GM19240 (cell line): ENCODE measurements around the gene CCDC87.
"Not testable (repeated sequence)": the region's sequence is repeated elsewhere in the genome, so short reads cannot be mapped to it uniquely, and the experiment has no call there.

Experiments
- DNase-seq: peaks from one replicate; pipeline ENCODE4 v3.0.0; 2011; ENCODE audit warnings: low spot score; ENCODE audit not compliant: insufficient read length

Gene CCDC87

GRCh38 chr11:66557733-66558326, 35.0 kb downstream of the CCDC87 start:
- no peak for DNase-seq

- no peak for DNase-seq
These were observed 36.8 kb downstream of the CCDC87 start for GRCh38 chr11:66556086-66556485.

- DNase-seq = no peak
These were observed 37.4 kb downstream of the CCDC87 start for GRCh38 chr11:66555416-66555815.

- DNase-seq = no peak
These were observed 38.3 kb downstream of the CCDC87 start for GRCh38 chr11:66554602-66555001.

DNA sequence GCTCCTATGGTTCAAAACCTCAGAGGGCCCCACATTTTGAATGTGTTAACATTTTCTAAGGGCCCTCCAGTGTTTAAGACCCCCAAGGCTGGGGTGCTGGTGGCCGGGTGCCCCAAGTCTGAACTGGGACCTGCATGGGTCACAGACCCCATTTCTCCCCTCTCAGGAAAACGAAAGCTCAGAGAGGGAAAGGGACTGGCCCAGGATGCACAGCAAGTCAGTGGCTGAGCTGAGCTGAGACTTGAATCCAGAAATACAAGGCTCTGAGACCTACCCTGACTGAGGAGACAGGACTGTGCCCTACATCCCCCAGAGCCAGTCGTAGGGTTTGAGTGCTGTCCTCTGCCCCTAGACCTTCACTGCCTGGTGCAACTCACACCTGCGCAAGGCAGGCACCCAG, 42.0 kb downstream of the CCDC87 start:
- DNase-seq = no peak

- no peak for DNase-seq
These were observed 43.2 kb downstream of the CCDC87 start for GRCh38 chr11:66549696-66550095.

- no peak for DNase-seq
These were observed 43.9 kb downstream of the CCDC87 start for GRCh38 chr11:66548774-66549630.

GRCh38 chr11:66548041-66548440, 44.8 kb downstream of the CCDC87 start:
- no peak for DNase-seq

DNA sequence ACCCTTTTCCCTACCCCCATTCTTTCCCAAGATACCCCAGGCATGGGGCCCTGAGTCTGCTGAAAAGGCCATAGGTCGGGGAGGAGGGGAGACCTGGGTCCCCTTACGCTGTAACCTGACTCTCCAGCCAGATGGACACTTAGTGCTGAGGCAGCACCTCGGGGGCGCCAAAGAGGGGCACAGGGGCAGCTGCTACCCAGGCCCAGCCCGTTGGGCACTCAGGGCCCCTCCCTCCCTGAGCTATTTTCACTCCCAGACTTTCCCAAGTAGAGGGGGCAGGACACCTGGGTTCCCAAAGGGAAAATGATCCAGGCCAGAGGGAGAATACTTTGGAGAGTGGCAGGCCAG, 45.2 kb downstream of the CCDC87 start:
- no peak for DNase-seq

DNA sequence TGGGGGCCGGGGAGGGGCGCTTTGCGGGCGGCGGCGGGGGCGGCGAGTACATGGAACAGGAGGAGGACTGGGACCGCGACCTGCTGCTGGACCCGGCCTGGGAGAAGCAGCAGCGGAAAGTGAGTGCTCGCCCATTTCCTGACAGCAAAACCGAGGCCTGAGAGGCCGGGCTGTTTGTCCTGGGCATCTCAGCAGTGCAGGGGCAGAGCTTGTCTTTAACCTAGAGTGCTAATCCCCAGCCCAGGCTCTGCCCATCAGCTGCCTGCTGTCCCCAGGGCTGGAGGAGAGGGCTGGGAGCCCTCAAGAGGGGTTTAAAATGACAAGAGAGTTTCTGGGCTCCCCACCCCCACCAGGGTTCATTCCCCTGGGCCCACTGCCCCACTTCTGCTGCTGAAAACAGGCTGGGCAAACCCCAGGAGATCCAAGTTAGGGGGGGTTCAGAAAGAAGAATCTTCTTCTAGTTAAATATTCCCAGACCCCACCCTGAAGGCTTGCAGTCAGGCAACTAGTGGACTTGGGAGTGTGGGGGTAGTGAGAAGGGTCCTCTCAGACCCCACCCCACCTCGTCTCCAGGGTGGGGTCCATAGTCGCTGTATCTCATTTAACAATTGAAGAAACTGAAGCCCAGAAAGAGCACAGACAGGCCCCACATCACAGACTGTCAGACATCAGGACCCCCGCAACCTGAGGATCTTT, 45.7 kb downstream of the CCDC87 start:
- no peak for DNase-seq

DNA sequence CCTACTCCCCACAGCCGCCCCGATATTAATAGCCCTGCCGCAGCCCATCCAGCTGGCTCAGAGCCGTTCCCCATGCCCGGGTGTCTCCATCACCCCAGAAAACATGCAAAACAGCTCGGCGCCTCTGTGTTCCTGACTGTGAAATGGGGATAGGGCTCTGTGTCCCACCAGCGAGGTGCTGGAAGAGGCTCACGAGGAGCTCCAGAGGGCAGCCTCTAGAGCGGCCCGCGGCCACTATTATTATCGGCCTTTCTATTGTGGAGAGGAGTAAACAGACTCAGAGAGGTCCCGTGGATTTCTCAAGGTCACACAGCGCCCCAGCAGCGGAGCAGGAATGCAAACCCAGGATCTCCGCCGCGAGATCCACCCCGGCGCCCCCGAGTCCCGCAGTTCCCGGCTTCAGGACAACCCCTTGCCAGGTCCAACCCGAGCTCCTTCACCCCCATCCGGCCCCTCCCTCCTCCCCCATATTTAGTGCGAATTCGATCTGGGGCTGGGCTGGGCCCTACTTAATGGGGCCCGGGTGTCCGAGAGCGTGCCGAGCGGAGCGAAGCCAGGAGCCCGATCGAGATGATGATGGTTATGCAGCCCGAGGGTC, 46.4 kb downstream of the CCDC87 start, which contains the start of gene ACTN3:
TSS of gene ACTN3 (plus strand) at position 536 of the 598 bp plus-strand sequence. CDS start at position 571, 35 bp downstream.
- DNase-seq = no peak

DNA sequence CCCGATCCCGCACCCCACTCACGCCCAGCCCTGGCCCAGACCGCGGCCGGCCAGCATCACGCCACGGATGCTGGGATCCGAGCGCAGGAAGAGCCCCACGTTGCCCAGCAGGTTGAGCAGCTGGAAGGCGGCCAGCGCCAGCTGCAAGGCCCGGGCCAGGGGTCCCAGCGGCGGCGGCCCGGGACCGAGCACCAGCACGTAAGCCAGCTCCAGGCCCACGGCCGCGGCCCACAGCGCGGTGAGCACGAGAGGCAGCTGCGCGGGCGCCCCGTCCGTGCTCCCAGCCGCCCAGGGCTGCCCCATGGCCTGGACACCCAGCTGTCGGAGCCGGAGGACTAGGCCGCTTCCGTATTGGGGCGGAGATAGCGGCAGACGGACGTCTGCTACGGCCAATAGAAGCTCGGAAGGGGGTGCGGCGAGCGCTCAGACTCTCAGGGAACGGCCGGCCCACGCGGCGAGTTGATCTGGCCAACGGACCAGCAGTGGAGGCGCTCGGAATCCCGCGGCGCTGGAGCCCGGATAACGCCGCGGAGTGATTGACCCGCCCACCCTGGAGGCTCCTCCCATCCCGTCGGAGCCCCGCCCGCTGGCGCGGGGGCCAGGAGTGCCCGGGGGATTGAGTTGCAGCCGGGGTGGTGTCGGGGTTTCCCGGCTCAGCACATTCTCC, 47.0 kb downstream of the CCDC87 start, which contains the start of gene ZDHHC24:
TSS of gene ZDHHC24 (minus strand) at position 348 of the 667 bp plus-strand sequence. CDS start at position 303, 45 bp downstream.
- DNase-seq = peak; percentile 96

- not testable (repeated sequence) for DNase-seq
These were observed 47.9 kb downstream of the CCDC87 start for GRCh38 chr11:66544952-66545351.

DNA sequence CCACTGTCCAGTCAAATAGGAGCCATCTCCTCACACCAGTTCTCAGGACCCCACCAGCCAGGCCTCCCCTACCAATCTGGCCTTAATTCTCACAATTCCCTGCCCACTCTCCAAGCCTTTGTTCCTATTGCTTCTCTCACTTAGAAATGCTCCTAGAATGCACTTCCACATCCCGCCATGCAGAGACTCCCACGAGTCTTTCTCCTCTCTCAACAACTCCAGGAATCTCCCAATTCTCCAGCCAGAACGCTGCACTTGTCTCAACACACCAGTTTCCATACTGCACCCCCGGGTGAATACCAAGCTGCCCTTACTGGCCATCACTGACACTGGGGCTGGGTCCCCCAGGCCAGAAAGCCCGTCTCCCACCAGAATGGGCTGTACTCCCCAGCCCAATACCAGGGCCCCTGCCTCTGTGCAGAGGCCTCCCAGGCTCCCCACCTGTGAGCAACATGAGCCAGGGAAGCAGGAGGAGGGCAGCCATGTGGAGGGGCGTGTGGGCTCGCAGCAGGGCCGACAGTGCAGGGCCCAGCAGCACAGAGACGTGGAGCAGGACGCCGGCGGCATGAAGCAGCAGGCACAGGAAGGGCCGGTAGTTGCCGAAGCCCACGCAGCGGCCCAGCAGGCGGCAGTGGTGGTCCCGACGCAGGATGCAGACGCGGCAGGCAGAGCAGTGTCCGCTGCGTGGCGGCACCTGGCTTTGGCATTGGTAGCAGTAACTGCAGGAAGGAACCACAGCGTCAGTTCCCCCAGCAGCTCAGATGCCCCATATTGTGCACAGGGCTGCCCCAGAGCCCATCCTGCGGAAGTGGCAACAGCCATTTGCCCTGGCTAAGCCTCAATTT, 49.4 kb downstream of the CCDC87 start:
- peak; percentile 49 for DNase-seq

DNA sequence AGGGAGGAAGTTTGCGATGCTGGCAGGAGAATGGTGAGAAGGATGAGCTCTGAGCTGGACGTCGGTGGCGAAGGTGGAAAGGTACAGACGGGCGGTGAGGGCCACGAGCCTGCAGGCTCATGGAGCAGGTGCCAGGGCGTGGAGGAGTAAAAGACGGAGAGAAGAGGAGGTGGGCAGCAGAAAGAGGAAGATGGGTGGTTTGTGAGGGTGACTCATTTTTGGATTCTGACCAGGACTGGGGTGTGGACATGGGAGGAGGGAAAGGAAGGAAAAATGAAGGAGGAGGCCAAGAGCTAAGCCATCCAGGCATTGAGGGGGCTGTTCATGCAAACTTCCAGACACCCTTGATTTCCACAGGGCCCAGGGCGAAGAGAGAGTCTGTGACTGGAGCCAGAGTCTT, 50.5 kb downstream of the CCDC87 start:
- DNase-seq = no peak

- DNase-seq = no peak
These were observed 51.0 kb downstream of the CCDC87 start for GRCh38 chr11:66541892-66542291.

DNA sequence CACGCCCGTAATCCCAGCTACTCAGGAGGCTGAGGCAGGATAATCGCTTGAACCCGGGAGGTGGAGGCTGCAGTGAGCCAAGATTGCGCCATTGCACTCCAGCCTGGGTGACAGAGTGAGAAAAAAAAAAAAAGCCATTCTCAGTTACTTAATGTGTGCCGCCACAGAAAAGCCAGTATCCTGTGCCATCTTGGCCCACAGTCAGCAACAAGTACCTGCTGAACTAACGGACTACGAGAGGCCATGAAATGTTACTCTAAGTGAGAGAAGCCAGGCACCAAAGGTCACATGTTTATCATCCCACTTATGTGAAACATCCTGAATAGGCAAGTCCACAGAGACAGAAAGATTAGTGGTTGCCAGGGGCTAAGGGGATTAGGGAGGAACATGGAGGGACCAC, 52.3 kb downstream of the CCDC87 start:
- not testable (repeated sequence) for DNase-seq
